OCI-LY3 (cell line): Measurements from ENCODE around the gene PTK6.
"Not testable (repeated sequence)": the region's sequence is repeated elsewhere in the genome, so short reads cannot be mapped to it uniquely, and the experiment has no call there.

ENCODE experiments used
- H2AFZ ChIP-seq: fragments of 200-600, 300-600 bp; shearing (Covaris generic); 2 replicates; pipeline ENCODE4 v1.6.0; 2014; ENCODE audit warnings: antibody characterized with exemption, low read depth, low read length
- H3K27ac ChIP-seq: fragments of 200-600, 300-600 bp; sonication (generic); 2 replicates; pipeline ENCODE4 v1.5.1; 2014; ENCODE audit warnings: mild to moderate bottlenecking, low read length, moderate library complexity, mixed read lengths
- H3K27me3 ChIP-seq: fragments of 200-600, 300-600 bp; sonication (generic); 2 replicates; pipeline ENCODE4 v1.6.1; 2014; ENCODE audit warnings: low read depth, low read length, mixed read lengths
- H3K36me3 ChIP-seq: fragments of 200-600, 300-600 bp; sonication (generic); replicated peaks from 2 replicates; pipeline ENCODE3; 2014; ENCODE audit warnings: low read depth, low read length, mixed read lengths
- H3K4me1 ChIP-seq: fragments of 300-600, 200-600 bp; sonication (generic); 2 replicates; pipeline ENCODE4 v1.6.1; 2014; ENCODE audit warnings: low read length, mixed read lengths
- H3K4me2 ChIP-seq: fragments of 200-600, 300-600 bp; sonication (generic); 2 replicates; pipeline ENCODE4 v1.6.1; 2014; ENCODE audit warnings: low read length, mixed read lengths
- H3K4me3 ChIP-seq: fragments of 300-600, 200-600 bp; sonication (generic); 2 replicates; pipeline ENCODE4 v1.5.1; 2014; ENCODE audit warnings: antibody characterized with exemption, mild to moderate bottlenecking, low read length, moderate library complexity
- H3K79me2 ChIP-seq: fragments of 300-600, 200-600 bp; shearing (Covaris generic); 2 replicates; pipeline ENCODE4 v1.6.1; 2014; ENCODE audit warnings: mild to moderate bottlenecking, low read length, mixed read lengths
- H3K9ac ChIP-seq: fragments of 300-600, 200-600 bp; shearing (Covaris generic); 2 replicates; pipeline ENCODE4 v1.6.0; 2014; ENCODE audit warnings: mild to moderate bottlenecking, low read length, moderate library complexity
- H3K9me3 ChIP-seq: fragments of 200-600, 300-600 bp; shearing (Covaris generic); 2 replicates; pipeline ENCODE4 v1.6.1; 2014; ENCODE audit warnings: low read length, mixed read lengths; ENCODE audit not compliant: insufficient read depth
- H4K20me1 ChIP-seq: fragments of 200-600, 300-600 bp; sonication (generic); 2 replicates; pipeline ENCODE4 v1.6.1; 2016; ENCODE audit warnings: low read length, mixed read lengths; ENCODE audit not compliant: insufficient read depth
- CTCF ChIP-seq: fragments of 200-600, 300-600 bp; sonication (generic); IDR thresholded peaks from 2 replicates; pipeline ENCODE4 v1.5.1; 2014; ENCODE audit warnings: antibody characterized with exemption, low read length, low read depth
- EZH2phosphoT487 ChIP-seq: fragments of 200-600 bp; shearing (Covaris generic); IDR thresholded peaks from 2 replicates; pipeline ENCODE4 v1.6.1; 2018; ENCODE audit warnings: antibody characterized with exemption, mixed run types, low read depth

PTK6 gene

DNA sequence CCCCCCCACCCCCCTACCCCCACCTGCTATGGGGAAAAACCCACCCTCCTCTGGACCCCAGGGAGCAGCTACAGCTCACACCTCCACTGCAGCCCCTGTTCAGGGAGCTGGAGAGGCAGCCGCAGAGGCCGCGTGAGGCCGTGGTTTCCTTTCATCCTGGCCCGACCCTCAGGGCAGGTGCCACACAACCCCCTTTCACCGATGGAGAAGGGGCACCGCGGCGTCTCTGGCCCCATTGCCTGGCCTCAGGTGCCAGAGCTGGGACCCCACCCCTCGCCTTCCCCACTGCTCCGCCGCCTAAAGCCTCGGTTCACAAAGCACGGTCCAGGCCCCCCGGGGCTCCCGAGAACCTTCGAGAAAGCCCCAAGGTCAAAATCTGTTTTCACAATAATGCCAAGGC lies 52.9 kb downstream of the PTK6 start:
- no peaks in the 10 kb centered on the region for H3K36me3 ChIP-seq
- H2AFZ ChIP-seq = no peak overlapping the region
- no peak overlapping the region for H3K27ac ChIP-seq
- no peaks in the 10 kb centered on the region for H3K9me3 ChIP-seq
- H3K79me2 ChIP-seq = no peaks in the 10 kb centered on the region
- H3K4me1 ChIP-seq = no peaks in the 10 kb centered on the region
- no peak overlapping the region for H3K4me3 ChIP-seq
- no peak for TF ChIP-seq CTCF
- no peak for TF ChIP-seq EZH2phosphoT487
- no peaks in the 10 kb centered on the region; the same call in 1 of the 2 replicates for H3K27me3 ChIP-seq
- no peak overlapping the region for H3K4me2 ChIP-seq
- H4K20me1 ChIP-seq = no peaks in the 10 kb centered on the region
- H3K9ac ChIP-seq = no peak overlapping the region

DNA sequence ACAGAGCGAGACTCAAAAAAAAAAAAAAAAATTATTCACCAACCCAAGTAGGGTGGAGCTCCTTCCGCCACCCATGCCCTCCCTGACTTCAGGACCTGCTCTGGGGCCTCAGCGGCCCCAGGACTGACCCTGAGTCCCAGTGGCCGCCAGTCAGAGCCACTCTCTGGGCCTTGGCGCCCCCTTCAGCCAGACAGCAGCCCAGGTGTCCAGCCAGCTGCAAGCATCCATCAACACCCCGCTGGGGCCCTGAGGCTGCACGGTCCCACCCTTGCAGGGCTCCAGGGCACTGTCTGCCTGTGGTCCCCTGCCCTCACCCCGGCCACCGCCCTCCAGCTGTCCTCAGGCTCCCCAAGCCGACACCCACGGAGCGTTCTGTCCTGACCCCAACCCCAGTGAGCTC lies 53.3 kb downstream of the PTK6 start:
- no peak overlapping the region for H3K9ac ChIP-seq
- TF ChIP-seq EZH2phosphoT487 (no peak), CTCF (no peak)
- H3K4me3 ChIP-seq = no peak overlapping the region
- no peaks in the 10 kb centered on the region for H3K79me2 ChIP-seq
- no peaks in the 10 kb centered on the region; the same call in 1 of the 2 replicates for H3K27me3 ChIP-seq
- no peak overlapping the region for H2AFZ ChIP-seq
- H3K4me2 ChIP-seq = no peak overlapping the region
- H3K36me3 ChIP-seq = no peaks in the 10 kb centered on the region
- no peak overlapping the region for H3K27ac ChIP-seq
- no peaks in the 10 kb centered on the region for H3K9me3 ChIP-seq
- no peaks in the 10 kb centered on the region for H4K20me1 ChIP-seq
- H3K4me1 ChIP-seq = no peaks in the 10 kb centered on the region

- Histone ChIP-seq H3K27ac (no peak overlapping the region), H3K4me3 (no peak overlapping the region), H3K36me3 (no peaks in the 10 kb centered on the region), H4K20me1 (no peaks in the 10 kb centered on the region), H3K79me2 (no peaks in the 10 kb centered on the region), H3K27me3 (no peaks in the 10 kb centered on the region; the same call in 1 of the 2 replicates), H3K4me2 (no peak overlapping the region), H3K4me1 (no peaks in the 10 kb centered on the region), H3K9ac (no peak overlapping the region), H2AFZ (no peak overlapping the region), H3K9me3 (no peaks in the 10 kb centered on the region)
- TF ChIP-seq EZH2phosphoT487 (no peak), CTCF (no peak)
These were observed 55.1 kb downstream of the PTK6 start for GRCh38 chr20:63482021-63482587.

GRCh38 chr20:63481503-63481902 lies 55.7 kb downstream of the PTK6 start:
- Histone ChIP-seq H3K27me3 (no peaks in the 10 kb centered on the region; the same call in 1 of the 2 replicates), H3K4me2 (no peak overlapping the region), H4K20me1 (no peaks in the 10 kb centered on the region), H3K27ac (no peak overlapping the region), H3K4me3 (no peak overlapping the region), H2AFZ (no peak overlapping the region), H3K36me3 (no peaks in the 10 kb centered on the region), H3K4me1 (no peaks in the 10 kb centered on the region), H3K9ac (no peak overlapping the region), H3K9me3 (no peaks in the 10 kb centered on the region), H3K79me2 (no peaks in the 10 kb centered on the region)
- TF ChIP-seq CTCF = no peak
- TF ChIP-seq EZH2phosphoT487 = no peak

DNA sequence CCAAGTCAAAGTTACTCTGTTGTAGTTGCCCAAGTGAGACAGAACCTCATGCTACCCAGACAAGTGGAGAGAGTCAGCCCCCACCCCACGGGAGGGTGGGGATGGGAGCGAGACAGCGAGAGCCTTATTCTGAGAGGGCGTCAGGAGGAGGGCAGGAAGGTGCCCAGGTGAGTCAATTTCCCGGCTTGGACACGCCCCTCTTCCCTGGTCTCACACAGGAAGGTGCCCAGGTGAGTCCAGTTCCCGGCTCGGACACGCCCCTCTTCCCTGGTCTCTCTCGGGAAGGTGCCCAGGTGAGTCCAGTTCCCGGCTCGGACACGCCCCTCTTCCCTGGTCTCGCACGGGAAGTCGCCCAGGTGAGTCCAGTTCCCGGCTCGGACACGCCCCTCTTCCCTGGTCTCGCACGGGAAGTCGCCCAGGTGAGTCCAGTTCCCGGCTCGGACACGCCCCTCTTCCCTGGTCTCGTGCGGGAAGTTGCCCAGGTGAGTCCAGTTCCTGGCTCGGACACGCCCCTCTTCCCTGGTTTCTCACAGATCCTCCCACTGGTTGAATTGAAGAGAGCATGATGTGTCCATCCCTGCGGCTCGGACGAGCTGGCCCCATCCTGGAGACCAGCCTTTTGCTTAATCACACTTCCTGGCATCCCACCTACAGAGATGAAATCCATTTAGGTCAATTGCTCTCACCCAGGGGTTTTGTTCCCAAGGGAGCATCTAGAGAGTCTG lies 57.3 kb downstream of the PTK6 start:
- not testable (repeated sequence) for H3K4me2 ChIP-seq, H3K79me2 ChIP-seq, H4K20me1 ChIP-seq, H3K4me1 ChIP-seq, H3K27me3 ChIP-seq, H2AFZ ChIP-seq, H3K4me3 ChIP-seq, H3K27ac ChIP-seq, H3K36me3 ChIP-seq, H3K9ac ChIP-seq, H3K9me3 ChIP-seq
